HG03066 (cell line): ENCODE results near the gene CFAP100.
A peak's percentile ranks its signal among the peaks of the same experiment; 100 is the strongest.

Source experiments
- ATAC-seq: cut with Tn5 transposase; IDR thresholded peaks from one replicate; pipeline ENCODE4 v1.9.1; 2021; ENCODE audit warnings: low read depth; ENCODE audit not compliant: unreplicated experiment

Gene CFAP100

DNA sequence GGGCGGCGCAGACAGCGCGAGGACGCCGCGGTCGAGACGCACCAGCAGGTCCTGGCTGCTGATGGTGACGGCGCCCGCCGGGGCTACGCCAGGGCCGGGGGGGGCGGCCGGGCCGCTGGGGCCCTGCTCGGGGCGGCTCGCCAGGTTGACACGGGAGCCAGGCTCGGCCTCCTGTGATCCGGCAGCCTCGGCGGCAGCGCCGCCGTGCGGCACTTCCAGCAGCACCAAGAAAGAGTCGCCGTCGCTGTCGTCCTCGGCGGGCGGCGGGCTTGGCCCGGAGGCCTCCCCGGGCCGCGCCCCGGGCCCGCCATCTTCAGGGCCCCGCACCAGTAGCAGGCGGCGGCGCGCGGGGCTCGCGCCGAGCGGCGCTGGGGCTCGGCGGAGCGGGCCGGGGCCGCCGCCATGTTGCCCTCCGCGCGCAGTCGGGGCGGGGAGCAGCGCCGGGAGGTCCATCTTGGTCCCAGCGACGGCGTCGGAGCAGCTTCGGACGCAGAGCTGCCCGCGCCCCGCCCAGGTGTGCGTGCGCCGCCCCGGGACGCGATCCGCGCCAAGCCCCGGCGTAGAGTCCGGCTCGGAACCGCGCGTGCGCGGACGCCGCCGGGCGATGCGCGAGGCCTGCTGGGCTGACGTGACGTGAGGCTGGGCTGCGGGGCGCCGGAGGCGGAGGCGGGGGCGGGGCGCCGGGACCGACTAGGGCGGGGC, 80.9 kb downstream of the CFAP100 start, which contains the start of gene ZXDC:
ZXDC (minus strand) TSS at position 479 of the 702 bp plus-strand sequence; CDS start at position 453, 26 bp downstream.
- ATAC-seq: peak; percentile 65

DNA sequence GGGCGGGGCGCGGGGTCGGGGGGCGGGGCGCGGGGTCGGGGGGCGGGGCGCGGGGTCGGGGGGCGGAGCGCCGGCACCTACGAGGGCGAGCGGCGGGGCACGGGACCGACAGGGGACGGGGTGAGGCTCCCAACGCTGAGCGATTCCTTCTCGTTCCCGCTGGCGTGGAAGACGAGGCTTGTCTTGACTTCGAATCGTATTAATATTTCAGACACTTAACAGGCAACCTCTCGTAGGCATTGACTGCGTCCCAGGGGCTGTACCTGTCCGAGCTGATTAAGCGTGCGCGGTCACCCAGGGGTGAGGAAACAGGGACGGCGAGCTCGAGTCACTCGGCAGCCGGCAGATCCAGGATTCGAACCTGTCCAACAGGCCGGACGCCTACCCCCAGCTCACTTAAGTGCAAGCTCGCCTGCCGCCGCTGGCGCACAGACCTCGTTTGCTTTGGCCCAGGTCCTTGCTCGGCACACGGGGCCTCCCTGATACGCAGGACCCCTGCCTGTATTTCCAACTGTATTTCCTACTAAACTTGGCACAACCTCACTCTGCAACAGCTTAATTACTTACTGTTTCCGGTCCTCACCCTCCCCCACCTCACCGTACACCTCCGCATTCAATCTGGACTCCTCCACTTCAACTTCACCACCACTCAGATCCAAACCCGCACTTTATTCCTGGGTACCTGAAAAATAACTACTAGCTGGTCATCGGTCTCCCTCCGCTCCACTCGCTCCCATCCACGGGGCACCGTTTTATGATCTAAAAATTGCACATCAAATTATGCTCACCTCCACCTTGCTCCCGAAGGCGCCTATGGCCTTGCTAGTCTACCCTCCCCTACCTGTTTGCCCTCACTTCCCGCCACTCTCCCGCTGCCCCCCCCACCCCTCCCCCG, 81.7 kb downstream of the CFAP100 start:
- peak; percentile 33 for ATAC-seq

DNA sequence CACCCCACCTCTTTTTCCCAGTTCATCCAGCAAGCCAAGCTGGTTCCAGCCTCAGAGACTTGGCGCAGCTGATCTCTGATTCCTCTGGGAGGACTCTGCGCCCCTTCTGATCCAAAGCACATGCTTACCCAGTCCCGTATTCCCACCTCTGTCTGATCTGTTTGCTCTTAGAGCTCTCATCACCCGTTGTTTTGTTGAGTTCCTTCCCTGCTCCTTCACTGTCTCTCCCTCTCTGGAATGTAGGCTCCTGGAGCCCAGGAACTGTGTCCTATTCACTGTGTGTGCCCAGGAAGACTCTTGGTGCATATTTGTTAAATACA, 82.3 kb downstream of the CFAP100 start:
- no peak for ATAC-seq

DNA sequence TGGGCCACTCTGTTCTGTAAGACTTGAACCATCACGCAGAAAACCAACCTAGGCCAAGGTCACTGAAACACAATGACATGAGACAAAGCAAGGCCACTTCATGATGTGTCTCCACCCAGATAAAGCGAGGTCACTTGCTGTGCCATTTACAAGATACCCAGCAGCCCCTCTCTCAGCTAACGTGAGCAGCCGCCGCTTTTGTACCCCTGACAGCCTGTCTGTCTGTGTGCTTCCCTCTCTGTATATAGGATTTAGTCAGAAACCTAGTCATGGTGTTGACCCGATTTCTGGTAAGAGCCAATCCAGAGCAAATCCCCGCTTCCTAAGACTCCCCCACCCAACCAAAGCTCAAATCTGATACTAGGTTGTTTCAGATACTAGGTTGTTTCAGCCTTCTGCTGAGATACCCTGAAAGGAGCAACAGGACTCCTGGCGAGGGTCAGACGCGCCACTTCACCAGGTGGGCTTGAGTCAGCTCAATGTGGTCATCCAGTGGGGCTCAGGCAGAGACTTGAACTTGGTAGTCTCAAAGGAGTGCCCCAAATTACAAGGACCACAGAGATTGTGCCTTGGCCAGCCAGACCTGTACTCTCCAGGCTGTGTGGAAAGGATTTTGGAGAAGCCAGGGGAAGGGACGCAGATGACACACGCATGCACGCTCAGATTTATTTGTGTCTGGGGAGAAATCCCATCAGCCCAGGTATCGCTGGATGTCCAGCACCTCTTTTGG, 84.0 kb downstream of the CFAP100 start:
- ATAC-seq: no peak

DNA sequence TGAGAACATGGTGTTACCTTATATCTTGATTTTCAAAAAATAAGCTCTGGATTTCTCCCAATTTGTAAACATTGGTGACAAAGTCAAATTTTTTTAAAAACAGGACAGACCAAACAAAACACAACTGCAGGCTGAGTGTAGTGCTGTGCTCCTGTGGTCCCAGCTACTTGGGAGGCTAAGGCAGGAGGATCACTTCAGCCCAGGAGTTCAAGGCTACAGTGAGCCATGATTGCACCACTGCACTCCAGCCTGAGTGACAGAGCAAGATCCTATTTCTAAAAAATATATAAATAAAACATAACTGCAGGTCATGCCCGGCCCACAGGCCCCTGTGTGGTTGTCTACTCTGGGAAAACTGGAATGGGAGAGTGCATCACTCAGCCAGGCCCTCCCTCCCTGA, 84.9 kb downstream of the CFAP100 start:
- no peak for ATAC-seq

DNA sequence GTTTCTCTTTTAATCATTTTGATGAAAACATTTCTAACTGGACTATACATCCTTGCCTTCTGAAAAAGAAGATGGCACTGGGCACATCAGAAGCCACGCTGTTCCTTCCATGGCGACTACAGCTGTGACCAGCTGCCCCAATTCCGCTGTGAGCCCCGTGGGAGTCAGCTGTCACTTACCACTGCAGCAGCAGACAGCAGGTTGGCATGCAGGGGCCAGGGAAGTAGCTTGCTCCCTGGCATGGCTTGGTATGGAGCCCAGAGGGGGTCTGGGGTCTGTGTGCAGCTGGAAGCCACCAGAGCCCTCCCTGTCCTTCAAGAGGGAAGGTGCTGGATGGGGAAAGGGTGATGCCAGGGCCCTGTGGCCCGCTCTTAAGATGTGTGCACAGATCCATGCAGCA, 85.5 kb downstream of the CFAP100 start:
- no peak for ATAC-seq

DNA sequence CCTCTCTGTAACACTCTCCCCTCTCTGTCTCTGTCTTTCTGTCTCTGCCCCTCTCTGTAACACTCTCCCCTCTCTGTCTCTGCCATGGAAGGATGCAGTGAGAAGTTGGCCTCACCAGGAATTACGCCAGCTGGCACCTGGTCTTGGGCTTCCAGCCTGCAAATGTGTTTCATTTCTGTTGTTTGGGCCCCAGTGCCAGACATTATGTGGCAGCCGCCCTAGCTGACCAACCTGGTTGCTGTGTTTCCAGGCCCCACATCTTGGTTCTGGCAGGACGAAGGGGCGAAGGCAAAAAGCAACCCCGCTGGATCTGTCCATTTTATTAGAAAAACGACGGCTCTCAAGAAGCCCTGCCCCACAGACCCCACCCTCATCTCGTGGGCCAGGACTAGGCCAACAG, 86.2 kb downstream of the CFAP100 start:
- ATAC-seq: no peak

DNA sequence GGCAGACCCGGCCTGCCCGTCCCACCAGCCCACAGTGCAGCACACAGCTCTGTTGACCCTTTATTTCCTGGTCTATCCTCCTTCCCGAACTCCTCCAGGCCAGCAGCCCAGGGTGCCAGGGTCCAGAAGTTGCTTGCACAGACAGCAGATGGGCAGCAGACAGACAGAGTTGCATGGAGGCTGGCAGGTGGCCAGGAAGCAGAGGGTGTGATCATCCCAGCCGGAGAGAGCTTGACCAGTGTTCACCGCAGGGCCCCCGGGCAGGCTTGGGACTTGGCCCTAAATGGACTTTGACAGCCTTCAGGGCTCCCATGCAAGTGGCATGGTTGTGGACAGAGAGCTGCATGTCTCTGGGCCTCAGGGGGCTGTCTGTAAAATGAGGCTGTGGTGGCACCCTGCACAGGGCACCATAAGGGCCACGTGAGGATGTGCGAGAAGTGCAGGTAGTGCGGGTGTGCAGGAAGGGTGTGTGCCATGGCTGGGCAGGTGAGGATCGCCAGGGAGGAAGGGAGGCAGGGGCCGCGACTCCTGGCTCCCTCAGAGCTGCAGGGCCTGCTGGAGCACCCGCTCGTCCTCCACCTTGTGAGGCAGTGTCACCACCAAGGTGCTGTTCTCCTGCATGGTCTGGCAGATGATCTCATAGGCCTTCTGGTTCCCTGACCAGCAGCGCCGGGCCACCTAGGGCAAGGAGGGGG, 87.2 kb downstream of the CFAP100 start:
- no peak for ATAC-seq

DNA sequence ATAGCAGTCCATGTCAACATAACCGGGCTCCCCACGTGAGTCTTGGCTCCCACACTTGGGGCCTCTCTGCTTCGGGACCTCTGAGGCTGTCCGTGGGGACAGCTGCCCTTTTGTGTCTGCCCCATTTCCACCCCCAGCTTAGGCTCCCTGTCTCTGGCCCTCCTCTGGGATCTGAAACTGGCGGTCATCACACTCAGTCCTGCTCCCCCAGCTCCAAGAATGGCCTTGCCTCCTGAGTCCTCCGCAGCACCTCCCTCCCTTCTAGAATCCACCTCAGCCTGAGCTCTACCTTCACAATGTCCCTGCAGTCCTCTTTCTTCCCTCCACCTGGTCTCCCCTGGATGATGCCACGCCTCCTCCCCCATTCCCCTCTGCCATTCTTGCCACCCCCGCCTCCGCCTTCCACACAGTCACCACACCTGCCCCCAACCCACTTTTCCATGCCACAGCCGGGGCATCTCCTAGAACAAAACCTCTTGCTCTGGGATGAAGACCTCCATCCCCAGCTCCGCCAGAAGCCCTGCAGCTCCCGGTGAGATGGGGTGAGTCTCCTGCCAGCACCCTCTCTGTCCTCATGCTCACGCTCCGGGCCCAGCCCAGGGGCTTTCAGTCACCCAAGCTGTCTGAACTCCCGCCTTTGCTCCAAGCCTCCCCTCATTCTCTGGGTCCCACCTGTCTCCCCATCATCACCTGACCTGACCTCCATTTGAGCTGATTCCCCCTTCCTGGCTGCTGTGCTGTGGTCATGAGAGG, 88.0 kb downstream of the CFAP100 start:
- ATAC-seq: no peak

DNA sequence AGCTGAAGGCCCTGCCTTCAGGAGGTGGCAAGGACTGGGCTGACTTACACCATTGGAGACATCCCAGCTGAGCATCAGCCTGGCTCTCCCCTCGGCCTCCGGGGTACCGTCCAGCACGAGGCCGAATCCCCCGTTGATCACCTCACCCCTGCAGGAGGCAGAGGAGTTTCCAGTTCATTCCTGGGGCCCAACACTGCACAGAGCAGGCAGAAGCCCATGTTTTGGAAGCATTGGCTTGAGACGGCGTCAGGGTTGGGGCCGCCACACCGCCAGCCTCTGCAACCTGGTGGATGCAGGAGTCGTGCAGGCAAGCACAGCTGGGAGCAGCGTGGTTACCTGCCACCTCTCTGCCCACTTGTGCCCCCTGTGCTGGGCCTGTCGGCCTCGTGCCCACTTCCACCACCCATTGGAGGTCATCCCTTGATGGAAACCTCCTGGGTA, 88.6 kb downstream of the CFAP100 start:
- no peak for ATAC-seq

DNA sequence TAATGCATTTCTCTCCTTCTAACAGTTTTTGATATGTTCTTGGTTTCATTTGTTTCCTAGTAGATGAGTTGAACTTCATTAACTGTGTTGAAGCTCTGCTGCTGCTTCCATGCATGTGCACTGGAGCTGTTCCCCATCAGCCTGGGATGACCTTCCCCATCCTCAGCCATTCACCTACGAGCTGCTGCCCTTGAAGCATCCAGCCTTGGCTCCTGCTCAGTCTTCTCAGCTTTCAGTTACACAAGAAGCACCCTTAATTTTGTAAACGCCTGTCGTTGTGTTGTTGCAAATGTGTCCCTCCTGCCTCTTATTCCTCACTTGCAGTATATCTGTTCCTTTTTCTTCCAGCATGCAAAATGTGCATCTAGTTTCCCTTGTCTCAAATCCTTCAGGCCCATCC, 89.4 kb downstream of the CFAP100 start:
- ATAC-seq: no peak

DNA sequence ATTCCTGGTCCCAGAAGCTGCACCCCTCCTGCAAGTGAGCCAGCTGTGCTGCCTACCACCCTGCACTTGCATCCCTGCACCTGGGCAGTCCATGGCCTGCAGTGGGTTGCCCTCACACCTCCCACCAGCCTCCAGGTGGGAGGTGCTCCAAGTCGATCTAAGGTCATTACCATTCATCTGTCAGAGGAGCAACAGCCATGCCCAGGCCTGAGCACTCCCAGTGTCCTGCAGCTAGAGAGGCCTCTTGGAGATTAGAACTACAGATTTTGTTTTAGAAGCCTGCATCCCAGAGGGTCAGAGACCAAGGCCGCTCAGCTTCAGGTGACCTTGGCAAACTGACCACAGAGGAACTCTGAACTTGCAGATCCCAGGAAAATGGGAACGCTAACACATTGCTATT, 90.0 kb downstream of the CFAP100 start:
- no peak for ATAC-seq

DNA sequence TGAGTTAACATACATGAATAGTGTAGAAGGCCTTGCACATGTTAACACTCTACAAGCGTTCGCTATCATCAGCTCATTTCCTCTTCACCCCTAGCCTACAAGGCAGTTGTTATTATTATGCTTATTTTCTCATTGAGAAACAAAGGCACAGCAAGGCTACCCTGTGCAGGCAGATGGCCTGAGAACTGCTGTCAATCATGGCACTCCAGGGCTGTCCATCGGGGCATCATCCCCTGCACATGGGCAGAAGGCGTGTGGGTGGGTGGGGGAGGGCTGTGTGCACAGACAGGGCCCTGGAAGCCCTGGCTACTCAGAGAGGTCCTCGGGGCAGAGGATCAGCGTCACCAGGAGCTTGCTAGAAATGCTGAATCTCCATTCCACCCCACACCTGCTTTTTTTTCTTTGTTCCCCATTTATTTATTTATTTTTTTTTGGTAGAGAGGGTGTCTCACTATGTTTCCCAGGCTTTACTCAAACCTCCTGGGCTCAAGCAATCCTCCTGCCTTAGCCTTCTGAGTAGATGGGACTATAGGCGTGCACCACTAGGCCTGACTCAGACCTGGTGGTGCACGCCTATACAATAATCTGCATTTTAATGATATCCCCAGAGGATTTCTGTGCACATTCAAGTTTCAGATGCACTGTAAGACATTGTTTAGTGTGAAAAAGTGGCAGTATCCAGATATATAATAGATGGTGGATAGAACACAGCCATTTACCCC, 90.6 kb downstream of the CFAP100 start:
- ATAC-seq: no peak

DNA sequence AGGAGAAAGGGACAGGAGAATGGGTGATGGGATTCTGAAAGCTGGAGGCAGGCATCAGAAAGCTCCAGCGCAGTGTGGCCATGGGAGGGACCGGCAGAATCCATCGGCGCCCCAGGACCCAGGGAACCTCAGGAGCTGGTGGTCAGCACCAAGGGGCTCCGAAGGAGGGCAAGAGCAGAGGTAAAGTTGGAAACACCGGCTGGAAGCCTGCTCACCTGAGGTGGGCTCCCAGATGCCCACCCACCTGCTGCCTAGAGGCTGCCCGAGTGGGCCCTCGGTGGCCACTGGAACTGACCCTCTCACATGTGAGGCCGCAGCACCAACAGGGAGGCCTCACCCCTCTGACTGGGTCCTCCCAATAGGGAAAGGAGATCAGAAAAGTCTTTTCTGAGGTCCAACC, 91.2 kb downstream of the CFAP100 start:
- ATAC-seq: no peak
